Left lung (tissue), 10 donors: ENCODE results near the gene ARPC1B. TPM values are rescaled to one million over a fixed set of nuclear protein-coding genes. Genes with fewer than 3 reads are reported as not detected.
A peak's percentile ranks its signal among the peaks of the same experiment; 100 is the strongest.

Experiments
- ATAC-seq: fragments of 200-7000 bp; cut with Tn5 transposase; one replicate; pipeline ENCODE4 v1.9.1; 2020; ENCODE audit warnings: moderate library complexity
- DNase-seq, 4 donors: peaks; one replicate each; pipeline ENCODE4 v3.0.0-alpha.2; 2013 to 2020
- H3K27ac ChIP-seq, 2 donors: fragments of 200-600 bp; sonication (generic) in 1 of 2; one replicate each; pipeline versions ENCODE4 v1.5.0 to v1.8.0; 2020 to 2021
- H3K27me3 ChIP-seq, 2 donors: fragments of 200-600 bp; sonication (generic) in 1 of 2; one replicate each; pipeline versions ENCODE4 v1.5.0 to v1.8.0; 2020 to 2021
- H3K36me3 ChIP-seq, 2 donors: fragments of 200-600 bp; sonication (generic) in 1 of 2; one replicate each; pipeline versions ENCODE4 v1.5.0 to v1.8.0; 2020 to 2021
- H3K4me1 ChIP-seq, 2 donors: fragments of 200-600 bp; one replicate each; pipeline ENCODE4 v1.8.0; 2021
- H3K4me3 ChIP-seq, 2 donors: fragments of 200-600 bp; sonication (generic) in 1 of 2; one replicate each; pipeline versions ENCODE4 v1.5.0 to v1.8.0; 2020 to 2021; ENCODE audit warnings: mild to moderate bottlenecking in 1 of 2
- H3K9me3 ChIP-seq, 2 donors: fragments of 200-600 bp; sonication (generic) in 1 of 2; one replicate each; pipeline versions ENCODE4 v1.5.0 to v1.8.0; 2020 to 2021
- CTCF ChIP-seq, 2 donors: fragments of 200-600 bp; sonication (generic) in 1 of 2; IDR thresholded peaks; one replicate each; pipeline versions ENCODE4 v1.5.0 to v1.8.0; 2021; ENCODE audit warnings: antibody characterized with exemption in 2 of 2
- intact Hi-C, 2 donors: fragments of 100-400 bp; cut with DNase I; formaldehyde crosslinking; loops; one replicate each; pipeline versions ENCODE4 v1.11.2 to v1.14.2; 2022
- polyA plus RNA-seq, 6 donors: library from polyadenylated mRNA; unstranded; fragments of 120-200 nt; gene quantifications; one replicate each; pipeline ENCODE4 v1.2.1, GENCODE V29; 2013; ENCODE audit not compliant: insufficient read length in 6 of 6
- total RNA-seq, 2 donors: library from RNA; stranded (reverse); fragmentation: NEBNext Ultra II Directional; extraction: Animal tissue kit (Norgen Biotek cat#: 25700); gene quantifications; one replicate each; pipeline ENCODE4 v1.2.1, GENCODE V29; 2021
- donor health status: DM: no; HTN: yes; CAD: no.
- donor health status: DM: no; HTN: no; CAD: no.

The ARPC1B gene
- total and polyA plus RNA-seq, 8 donors: 37.1 to 311 (median 50.1) TPM

DNA sequence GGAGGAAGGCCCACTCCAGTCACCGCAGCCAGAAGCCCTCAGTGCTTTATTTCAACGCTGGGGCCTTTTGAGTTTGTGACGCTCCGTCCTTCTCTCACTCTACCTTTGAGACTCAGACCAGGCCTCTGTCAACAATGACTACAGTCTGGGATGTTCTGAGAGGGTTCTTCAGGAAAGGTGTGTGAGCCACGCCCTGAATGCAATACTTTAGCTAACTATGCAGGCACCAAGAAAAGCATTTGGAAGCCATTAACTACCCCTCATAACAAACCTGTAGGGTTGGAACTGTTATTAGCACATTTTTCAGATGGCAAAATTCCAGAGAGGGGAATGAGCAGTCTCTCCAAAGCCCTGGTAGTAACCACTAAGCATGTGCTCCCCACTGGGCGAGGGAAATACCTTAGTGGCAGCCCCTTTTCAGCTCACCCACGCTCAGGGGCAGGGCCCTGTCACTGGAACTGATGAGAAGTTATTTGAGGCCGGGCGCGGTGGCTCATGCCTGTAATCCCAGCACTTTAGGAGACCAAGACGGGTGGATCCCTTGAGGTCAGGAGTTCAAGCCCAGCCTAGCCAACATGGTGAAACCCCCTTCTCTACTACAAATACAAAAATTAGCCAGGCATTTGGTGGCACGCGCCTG, 5.7 kb upstream of the ARPC1B start:
- Histone ChIP-seq H3K27me3 (no peaks in the 10 kb centered on the region), H3K4me3 (no peak overlapping the region), H3K27ac (peak overlapping the region; percentile 48 to 60), H3K9me3 (no peaks in the 10 kb centered on the region), H3K36me3 (peaks cover 0 to 49% of the 10 kb centered on the region in 2 donors), H3K4me1 (peaks cover 8 to 25% of the 10 kb centered on the region in 2 donors)
- intact Hi-C loops: no loop called here
- ATAC-seq (peak; percentile 71), DNase-seq (no peak)
- no peak for TF ChIP-seq CTCF (IDR thresholded peaks at IDR 0.05)

DNA sequence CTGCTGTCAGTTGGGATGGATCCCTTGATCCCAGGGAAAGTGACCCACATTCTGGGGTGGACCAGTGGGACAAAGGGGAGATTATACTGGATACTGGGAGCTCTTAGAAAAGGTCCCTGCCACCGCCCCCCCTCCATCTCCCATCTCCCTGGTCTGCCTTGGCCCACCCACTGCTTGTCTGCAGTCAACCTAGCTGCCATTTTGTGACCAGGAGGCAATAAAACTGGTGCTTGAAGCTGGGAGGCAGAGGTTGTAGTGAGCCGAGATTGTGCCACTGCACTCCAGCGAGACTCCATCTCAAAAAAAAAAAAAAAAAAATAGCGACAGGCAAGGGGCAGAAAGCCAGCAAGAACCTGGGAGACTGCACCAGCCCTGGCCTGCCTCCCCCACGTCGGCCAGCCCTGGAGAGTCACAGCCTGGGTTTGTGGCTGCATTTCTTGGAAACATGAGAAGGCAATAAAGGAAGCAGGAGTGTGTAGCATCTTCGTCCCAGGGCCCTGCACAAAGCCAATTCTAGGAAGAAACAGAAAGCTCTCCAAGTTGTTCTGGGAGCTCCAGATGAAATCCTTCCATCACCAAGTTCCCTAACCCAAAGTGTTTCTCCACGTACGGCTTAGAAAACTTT, 4.7 kb upstream of the ARPC1B start:
- DNase-seq: no peak
- no peaks in the 10 kb centered on the region for H3K27me3 ChIP-seq
- H3K27ac ChIP-seq: peak overlapping the region; percentile 48 to 60
- no peak overlapping the region for H3K4me3 ChIP-seq
- peaks cover 0 to 38% of the 10 kb centered on the region in 2 donors for H3K36me3 ChIP-seq
- no peak for ATAC-seq
- peaks cover 8 to 27% of the 10 kb centered on the region in 2 donors for H3K4me1 ChIP-seq
- intact Hi-C loops: no loop called here
- no peaks in the 10 kb centered on the region for H3K9me3 ChIP-seq
- no peak for TF ChIP-seq CTCF (IDR thresholded peaks at IDR 0.05)

- Histone ChIP-seq H3K27ac (peak overlapping the region in 1 of 2 donors; percentile 63), H3K4me1 (peaks cover 15 to 39% of the 10 kb centered on the region in 2 donors), H3K9me3 (no peaks in the 10 kb centered on the region), H3K36me3 (peaks cover 0 to 26% of the 10 kb centered on the region in 2 donors), H3K4me3 (no peak overlapping the region), H3K27me3 (no peaks in the 10 kb centered on the region)
- DNase-seq (no peak), ATAC-seq (no peak)
- intact Hi-C loops: no loop called here
- TF ChIP-seq CTCF (IDR thresholded peaks at IDR 0.05): no peak
These were observed 3.1 kb upstream of the ARPC1B start for GRCh38 chr7:99371376-99371920.

GRCh38 chr7:99372275-99373090, 2.0 kb upstream of the ARPC1B start:
- TF ChIP-seq CTCF (IDR thresholded peaks at IDR 0.05): no peak
- intact Hi-C loops: no loop called here
- ATAC-seq (peak; percentile 11), DNase-seq (peak in 1 of 4 donors; percentile 65)
- Histone ChIP-seq H3K27ac (peak overlapping the region; percentile 63 to 65), H3K36me3 (peaks cover 0 to 26% of the 10 kb centered on the region in 2 donors), H3K4me1 (peaks cover 19 to 49% of the 10 kb centered on the region in 2 donors), H3K27me3 (no peaks in the 10 kb centered on the region), H3K4me3 (no peak overlapping the region), H3K9me3 (no peaks in the 10 kb centered on the region)
